HG03558 (cell line): Measurements from ENCODE around the gene FSD1.

Experiments used
- ATAC-seq: cut with Tn5 transposase; IDR thresholded peaks from one replicate; pipeline ENCODE4 v1.9.1; 2021; ENCODE audit warnings: moderate number of reproducible peaks; ENCODE audit not compliant: unreplicated experiment; ENCODE audit errors: extremely low read depth

Gene FSD1

DNA sequence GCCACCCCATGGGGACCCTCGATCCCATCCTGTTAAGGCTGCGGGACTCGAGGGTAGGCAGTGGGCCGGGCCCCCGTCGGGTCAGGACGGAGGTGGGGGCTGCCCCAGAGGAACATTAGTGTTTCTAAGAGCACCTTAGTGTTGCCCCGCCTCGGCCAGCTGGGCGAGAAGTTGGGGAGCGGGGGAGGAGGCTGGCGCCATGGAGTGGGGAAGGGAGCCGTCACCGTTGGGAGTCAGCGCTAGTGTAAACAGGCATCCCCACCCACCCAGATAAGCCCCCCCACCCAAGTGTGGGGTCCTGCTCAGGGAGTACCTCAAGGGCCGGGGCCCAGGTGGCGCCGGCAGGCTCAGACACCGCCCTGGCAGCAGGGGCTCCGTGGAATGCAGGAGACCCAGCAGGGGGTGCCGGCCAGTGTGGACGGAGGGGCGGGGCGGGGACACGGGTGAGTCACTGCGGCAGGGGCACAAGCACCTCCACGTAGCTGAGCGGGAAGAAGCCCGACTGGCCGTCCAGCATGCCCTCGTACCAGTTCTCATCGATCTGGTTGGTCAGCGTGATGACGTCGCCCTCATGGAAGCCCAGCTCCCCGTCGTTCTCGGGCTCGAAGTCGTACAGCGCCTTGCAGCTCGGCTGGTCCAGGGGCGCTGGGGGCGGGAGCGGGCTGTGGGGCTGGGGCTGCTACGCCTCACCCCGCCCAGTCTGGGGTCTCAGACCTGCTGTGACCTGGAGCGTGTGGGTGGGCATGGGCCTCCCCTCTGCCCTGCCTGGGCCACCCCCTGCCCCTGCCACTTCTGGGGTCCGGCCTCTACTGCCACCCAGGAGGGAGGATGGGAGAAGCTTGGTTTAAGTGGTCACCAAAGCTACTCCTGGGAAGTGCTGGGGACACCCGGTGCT lies 57.0 kb downstream of the FSD1 start:
- no peak for ATAC-seq

DNA sequence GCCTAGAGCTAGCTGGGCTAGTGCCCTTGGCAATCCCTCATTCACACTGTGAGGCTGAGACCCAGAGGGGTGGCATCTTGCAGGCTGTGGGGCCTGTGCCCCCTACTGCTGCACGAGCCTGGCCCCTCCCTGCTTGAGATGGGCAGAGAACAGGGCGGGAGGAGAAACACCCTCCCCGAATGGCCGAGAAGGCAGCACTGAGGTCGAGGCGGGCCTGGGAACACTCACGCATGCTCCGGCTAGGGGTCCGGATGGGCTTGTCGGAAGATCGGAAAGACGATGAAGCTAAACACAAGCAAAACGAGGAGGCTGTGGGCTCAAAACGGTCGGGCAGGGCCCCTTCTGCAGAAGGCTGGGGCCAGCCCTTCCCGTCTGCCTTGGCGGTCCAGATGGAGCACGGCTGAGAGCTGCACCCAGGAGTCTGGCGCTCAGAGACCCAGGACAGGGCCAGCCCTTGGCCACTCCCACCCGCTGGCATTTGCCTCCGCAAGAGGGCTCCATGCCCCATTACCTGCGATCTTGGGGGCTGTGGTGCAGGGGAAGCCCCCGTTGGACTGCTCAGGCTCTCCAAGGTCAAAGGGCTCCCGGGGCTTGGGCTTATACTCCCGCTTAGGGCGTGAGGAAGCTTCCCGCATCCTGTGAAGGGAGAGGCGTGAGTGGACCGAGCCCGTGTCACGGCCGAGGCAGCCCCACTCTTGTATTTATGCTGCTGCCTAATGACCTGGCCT lies 57.9 kb downstream of the FSD1 start:
- ATAC-seq, result no peak

GRCh38 chr19:4362831-4363545 lies 58.6 kb downstream of the FSD1 start:
- no peak for ATAC-seq

DNA sequence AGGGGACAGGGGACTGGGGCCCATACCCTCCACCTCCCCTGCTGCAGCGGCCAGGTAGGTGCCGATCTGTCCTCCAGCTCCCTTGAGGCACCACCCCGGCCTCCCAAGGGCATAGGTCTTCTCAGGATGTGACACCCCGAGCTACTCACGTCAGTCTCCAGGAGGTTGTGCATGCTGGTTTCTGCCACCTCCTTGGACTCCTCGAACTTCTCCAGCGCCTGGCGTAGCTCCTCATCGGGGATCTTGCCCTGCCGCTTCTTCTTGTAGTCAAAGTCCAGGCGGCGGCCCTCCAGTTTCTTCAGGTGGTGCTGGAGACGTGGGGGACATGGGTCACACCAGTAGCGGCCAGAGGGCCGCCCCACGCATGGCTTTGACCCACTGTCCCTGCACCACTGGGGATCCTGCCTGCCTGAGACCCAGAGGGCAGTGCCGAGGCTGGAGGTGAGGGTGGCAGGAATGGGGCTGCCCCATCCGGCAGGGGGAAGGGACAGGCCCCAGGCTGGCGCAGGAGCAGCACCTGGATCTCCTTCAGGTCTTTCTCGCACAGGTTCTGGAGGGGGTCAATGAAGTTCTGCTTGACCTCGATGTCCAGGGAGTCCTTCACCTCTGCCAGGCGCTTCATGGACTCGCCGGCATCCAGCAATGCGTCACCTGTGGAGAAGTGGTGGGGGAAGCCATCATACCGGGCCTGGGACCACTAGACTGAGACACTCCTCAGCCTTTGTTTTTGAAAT lies 59.3 kb downstream of the FSD1 start:
- ATAC-seq, result no peak

GRCh38 chr19:4365341-4365740 lies 60.9 kb downstream of the FSD1 start:
- no peak for ATAC-seq

- no peak for ATAC-seq
These were observed 61.6 kb downstream of the FSD1 start for GRCh38 chr19:4365791-4366665.

DNA sequence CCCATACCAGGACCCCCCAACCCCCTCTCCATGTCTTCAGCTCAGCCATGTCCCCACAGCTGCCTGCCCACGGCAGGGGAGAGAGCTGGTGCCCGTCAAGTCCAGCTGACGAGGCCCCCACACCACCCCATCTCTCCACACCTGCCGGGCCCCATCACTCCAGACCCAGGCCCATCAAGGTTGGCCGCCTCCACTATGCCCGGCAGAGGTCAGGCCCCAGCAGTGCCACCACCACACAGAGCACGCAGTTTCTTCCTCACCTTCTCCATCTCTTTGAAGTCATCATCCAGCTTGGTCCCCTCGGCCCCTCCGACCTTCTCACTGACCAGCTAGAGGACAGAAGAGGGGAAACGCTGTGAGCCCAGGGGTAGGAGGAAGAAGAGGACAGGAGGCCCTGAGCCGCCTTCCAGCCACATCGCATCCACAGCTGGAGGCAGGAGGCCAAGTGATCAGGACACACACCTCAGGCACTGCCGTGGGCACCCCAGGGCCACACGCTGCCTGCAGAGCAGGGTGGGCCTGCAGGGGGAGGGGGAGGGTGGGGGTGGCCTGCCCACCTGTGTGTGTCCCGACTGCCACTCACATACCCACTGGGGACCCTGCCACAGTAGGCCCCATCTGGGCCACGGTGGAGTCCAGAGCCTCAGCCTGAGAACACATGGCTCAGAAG lies 62.4 kb downstream of the FSD1 start:
- no peak for ATAC-seq

GRCh38 chr19:4367336-4367723 lies 62.9 kb downstream of the FSD1 start:
- ATAC-seq, result no peak

GRCh38 chr19:4367781-4368127 lies 63.4 kb downstream of the FSD1 start:
- no peak for ATAC-seq

- no peak for ATAC-seq
These were observed 63.9 kb downstream of the FSD1 start for GRCh38 chr19:4368128-4368820.

DNA sequence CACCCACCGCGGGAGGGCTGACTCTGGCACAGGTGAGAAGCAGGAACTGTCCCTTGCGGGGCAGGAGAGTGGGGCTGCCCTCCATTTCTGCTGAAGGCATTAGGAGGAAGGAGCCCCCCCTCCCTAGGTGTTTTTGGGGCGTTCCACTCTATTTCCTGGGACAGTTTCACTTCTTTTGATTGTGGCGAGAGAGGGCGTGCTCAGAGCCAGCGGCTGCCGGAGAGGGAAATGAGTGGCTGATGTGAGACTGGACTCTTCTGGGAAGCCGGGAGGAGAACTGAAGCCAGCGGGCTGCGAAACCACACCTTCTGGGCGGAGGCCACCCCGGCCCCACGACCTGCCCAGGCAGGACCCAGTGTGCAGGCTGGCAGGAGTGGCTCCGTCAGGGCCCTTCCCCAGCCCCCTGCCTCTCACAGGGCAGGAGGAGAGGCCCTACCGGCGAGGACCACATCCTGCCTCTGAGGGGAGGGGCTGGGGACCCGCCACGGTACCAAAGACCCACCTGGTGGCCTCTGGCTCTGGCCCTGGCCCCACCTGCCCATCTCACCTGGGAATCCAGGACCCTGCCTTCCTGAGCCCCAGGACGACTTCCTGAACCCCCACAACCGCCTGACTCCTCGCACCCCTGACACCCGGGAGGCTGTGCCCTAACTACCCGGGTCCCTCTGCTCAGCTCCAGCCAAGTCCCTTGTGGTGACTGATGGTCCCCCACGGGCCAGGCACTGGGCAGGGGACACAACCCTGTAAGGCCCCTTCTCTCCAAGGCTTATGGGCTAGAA lies 64.9 kb downstream of the FSD1 start:
- no peak for ATAC-seq

DNA sequence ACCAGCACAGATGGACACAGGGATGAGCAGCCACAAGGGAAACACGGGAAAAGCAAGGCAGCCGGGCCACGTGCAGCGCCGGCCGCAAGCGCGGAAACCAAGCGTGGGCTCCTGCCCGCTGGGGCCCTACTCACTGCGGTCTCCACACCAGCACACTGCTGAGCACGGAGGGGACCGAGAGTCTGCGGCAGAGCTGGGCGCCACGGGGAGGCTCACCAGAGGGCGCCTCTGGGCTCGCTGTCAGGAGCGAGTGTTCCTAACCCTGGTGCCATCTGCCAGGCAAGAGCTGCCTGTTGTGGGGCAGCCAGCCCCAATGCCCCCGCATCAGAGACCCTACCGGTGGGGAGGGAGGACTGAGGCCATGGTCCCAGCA lies 65.5 kb downstream of the FSD1 start:
- ATAC-seq, result no peak

DNA sequence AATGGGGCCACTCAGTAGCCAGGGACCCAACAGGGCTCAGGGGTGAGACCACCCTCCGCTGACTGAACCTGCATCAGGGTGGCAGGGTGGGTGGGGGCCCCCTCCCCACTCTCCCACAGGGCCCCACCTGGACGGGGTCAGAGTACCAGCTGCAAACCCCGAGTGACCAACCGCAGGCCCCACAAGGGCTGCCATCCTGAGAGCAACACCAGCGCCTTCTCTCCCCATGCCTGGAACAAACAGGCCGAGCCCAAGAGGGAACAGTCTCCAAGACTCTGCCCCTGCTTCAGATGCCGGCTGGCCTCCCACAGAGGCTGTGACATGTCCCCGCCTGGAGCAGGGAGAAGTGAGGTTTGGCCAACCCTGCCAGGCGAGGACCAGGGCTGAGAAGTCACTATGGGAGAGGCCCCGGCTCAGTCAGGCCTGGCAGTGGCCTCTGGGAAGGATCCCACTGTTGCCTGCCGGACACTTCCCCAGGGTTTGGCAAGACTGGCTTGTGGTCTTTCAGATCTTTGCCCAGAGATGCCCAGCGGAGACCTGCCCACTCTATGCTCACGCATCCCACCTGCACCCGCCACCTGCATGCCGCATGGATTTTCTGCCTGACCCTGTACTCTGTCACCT lies 66.1 kb downstream of the FSD1 start:
- no peak for ATAC-seq

- ATAC-seq, result no peak
These were observed 67.1 kb downstream of the FSD1 start for GRCh38 chr19:4371247-4372164.

GRCh38 chr19:4372165-4373012 lies 68.0 kb downstream of the FSD1 start:
- ATAC-seq, result no peak
